GM18519 (cell line): ENCODE measurements around the gene GADL1.

ENCODE experiments used
- ATAC-seq: cut with Tn5 transposase; IDR thresholded peaks from one replicate; pipeline ENCODE4 v1.9.1; 2021; ENCODE audit warnings: mild to moderate bottlenecking, moderate library complexity; ENCODE audit not compliant: unreplicated experiment, low FRiP score

The GADL1 gene

DNA sequence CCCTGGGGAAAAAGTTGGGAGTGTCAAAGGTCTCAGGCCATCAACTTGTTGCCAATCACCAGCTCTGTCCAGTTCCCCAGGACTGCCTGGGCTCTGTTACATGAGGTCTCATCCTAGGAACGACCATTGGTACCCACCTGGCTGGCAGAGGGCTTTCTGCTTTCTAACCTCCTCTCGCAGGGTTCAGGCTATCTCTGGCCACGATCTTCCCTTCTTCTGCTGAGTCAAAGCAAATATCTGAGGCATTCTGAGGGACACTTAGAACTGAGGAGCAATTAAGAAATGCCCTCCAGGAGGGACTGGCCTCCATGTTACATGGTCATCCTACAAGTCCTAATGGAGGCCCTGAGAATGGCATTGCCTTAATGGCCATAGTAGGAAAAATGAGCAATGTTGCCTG is 210.7 kb downstream of the GADL1 start:
- ATAC-seq = no peak

DNA sequence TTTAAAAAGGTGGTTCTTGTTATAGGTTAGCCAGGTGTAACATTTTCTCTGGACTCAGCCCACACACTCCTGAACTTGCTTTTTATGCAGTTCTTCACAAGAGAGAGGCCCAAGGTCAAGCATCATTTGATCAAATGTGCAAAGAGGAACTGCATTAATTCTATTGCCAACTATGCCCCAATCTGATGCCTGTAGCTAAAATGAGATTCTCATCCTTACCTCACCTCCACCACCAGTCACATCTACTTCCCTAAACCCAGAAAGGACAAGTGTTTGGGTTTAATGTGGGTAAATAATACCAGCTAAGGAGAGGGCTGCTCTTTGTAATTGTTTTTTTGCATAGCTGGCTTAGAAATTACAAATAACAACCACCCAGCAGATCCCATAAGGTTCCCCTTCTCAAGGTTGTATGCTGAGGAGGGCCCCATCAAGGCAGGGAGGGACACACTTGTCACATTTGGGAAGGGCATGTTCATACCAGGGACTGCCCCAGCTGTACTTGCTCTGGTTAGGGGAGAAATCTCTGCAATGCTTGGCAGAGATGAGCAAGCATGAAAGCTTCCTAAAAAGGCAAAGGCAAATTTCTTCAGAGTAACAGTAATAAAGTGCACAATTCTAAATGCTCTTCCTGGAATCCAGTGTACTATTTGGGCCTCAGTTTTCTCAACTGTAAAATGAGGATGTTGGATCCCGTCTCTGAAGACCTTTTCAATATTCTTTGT is 211.9 kb downstream of the GADL1 start:
- no peak for ATAC-seq

DNA sequence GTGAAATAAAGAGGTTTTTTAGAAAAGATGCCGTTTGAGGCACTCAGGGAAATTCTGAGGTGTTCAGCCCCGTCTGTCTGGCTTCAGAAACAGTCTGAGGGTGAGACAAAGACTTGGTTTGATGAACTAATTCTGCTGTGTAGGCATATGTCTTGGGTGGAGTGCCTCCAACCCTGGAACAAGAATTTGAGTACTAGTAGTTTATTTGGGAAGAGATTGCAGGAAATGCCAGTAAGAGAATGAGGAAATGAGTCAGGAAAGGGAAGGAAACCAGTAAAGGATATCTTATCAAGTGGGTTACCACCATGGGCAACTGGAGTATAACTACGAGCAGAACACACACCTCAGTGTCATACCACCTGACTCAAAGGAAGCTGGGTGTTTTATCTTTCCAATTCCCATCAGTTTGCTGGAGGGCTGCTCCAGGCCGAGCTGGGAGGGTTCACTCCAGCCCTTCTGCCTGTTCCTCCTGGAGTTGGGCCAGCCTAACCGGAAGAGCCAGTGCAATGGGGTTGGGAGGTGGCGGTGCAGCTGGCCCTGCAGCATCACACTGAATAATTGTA is 212.7 kb downstream of the GADL1 start:
- no peak for ATAC-seq

DNA sequence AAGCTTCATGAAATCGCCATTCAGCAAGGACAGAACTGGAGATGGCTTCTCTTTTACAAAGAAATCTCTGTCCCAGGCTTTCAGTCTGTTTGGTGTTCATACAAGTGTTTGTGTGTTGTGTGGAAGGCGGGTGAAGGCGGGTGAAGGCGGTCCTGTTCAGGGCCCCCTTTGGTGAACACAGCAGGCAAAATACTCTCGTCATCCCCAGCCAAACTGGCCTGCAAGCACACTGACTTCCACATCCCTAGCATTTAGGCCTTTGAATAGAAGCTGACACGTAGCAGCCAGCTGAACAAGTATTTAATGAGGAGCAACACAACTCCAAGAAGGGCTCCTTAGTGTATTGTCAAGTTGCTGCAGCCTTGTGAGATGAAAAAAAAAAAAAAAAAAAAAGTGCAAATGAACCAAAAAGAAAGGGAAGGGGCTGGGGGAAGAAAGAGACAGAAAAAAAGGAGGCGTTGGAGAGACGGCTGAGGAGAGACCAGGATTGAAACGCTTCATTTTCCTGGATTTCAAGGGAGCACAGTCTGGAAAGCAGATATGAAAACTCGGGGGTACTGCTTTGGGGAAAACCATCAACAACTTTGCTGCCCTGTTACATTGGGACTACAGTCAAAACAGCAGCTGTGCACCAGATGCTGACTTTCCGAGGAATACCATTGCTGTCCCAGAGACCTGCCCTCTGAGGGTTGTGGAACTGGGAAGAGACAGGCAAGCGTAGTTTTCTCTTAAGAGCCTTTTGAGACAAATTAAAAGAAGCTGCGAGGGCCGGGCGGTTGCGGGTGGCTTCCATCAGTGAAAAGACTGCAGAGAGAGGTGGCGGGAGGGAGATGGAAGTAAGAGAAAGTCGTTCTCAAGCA is 213.4 kb downstream of the GADL1 start:
- no peak for ATAC-seq

DNA sequence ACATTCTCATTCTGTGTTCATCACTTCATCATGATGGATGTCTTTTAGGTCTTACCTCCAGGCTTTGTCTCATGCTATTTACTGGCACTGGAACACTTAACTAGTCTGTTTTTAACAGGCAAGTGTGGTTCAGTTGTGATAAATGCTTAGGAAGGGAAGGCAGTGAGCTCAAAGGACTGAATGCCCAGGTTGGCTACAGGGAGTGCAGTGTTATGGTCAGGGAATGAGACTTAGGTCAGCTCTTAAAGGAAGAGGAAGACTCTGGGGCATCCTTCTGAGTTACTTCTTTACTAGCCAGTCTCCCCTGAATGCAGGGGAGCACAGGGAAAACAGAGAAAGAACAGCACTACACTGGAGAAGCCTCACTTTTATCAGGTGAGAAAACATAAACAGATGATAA is 215.4 kb downstream of the GADL1 start:
- no peak for ATAC-seq

DNA sequence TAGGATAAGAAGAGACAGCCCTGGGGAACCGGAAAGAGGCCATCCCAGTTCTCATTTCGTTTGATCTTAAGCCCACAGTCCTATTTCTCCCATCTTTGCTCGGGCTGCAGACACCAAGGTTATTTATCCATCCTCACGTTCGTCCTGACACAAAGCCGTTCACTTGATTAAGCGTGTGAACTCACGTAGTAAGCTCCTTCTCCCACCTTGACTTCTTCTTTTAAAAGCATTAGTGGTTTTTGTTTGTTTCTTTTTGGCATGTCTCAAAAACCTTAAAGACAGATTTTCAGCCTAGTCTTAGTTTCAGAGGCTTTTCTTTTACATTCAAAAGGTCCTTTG is 217.1 kb downstream of the GADL1 start:
- ATAC-seq = no peak

DNA sequence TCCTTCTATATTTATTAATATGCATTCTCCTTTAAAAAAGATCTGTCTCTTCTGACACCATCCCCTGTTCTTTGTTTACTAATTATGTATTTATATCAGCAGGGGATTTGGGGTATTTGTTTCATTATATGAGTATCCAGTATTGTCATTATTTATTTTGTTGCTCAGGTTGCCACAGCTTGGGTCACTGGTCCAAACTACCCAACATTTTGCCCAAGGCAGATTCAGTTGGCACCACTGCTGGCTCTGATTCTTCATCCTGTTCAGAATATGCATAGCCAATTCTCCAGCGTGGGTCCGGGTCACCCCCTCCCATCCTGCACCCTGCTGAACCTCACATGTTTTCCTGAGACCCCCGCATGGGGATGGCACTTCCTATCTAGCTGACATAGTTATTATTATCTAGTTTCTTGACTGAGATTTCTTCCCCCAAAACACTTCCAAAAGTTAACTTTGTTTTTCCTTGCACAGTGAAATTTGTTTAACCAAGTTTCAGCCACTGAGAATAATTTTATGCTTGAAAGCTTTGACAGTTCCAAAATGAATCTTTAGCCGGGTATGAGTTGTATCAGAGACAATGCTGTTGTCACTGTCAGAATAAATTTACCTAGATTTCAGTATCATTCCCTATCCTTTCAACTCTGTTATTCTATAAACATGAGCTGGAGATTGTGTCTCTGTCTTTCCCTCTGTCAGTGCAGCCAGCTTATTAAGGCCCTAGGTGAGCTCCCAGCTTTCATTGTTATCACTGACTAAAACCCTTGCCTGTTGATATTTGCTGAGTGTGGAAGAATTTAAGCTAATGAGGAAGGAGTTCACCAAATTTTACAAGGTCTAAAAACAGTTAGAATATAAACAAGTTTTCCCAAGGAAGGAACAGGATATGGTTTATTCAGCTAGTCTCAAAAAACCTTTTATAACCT is 217.8 kb downstream of the GADL1 start:
- ATAC-seq = no peak
